K562 (cell line): ENCODE results near the gene GON4L. TPM values are rescaled to one million over a fixed set of nuclear protein-coding genes. Genes with fewer than 3 reads are reported as not detected.

ENCODE experiments used
- CXXC5 ChIP-seq: fragments of 250-450 bp; sonication (Bioruptor Pico); IDR thresholded peaks from 2 replicates; pipeline ENCODE4 v1.8.0; 2022; ENCODE audit warnings: inconsistent platforms, mild to moderate bottlenecking, moderate library complexity
- DPF2 ChIP-seq: fragments of 450-650 bp; IDR thresholded peaks from 2 replicates; pipeline ENCODE4 v1.6.1; 2016
- FOXA3 ChIP-seq, 2 experiments: fragments of 450-650 bp in 1 of 2; sonication (generic) in 1 of 2; formaldehyde crosslinking; IDR thresholded peaks in 1 of 2; conservative IDR thresholded peaks in 1 of 2; 2 replicates each; pipeline versions ENCODE4 v1.4.0 to v1.8.0; 2020 to 2022; ENCODE audit warnings: mild to moderate bottlenecking in 2 of 2, missing genetic modification reagents in 1 of 2
- GATAD2A ChIP-seq: fragments of 450-650 bp; IDR thresholded peaks from 2 replicates; pipeline ENCODE4 v1.6.1; 2017
- MAZ ChIP-seq, 2 experiments: fragments of 450-650 bp in 1 of 2; sonication (generic) in 1 of 2; formaldehyde crosslinking; IDR thresholded peaks in 1 of 2; conservative IDR thresholded peaks in 1 of 2; 2 replicates each; pipeline versions ENCODE4 v1.4.0 to v1.5.0; 2020; ENCODE audit warnings: mild to moderate bottlenecking in 1 of 2, missing genetic modification reagents in 1 of 2
- POLR2G ChIP-seq: fragments of 200-400 bp; formaldehyde crosslinking; IDR thresholded peaks from 2 replicates; pipeline ENCODE4 v1.6.1; 2017; ENCODE audit warnings: low read depth, mild to moderate bottlenecking, antibody characterized with exemption, low read length, moderate library complexity
- POLR2H ChIP-seq: IDR thresholded peaks from 2 replicates; pipeline ENCODE4 v1.6.1; 2016; ENCODE audit warnings: missing genetic modification characterization, low read depth, mild to moderate bottlenecking, control low read depth, missing compliant biosample characterization, moderate library complexity
- VEZF1 ChIP-seq: fragments of 200-800 bp; sonication (Bioruptor generic); IDR thresholded peaks from 2 replicates; pipeline ENCODE4 v1.6.1; 2017; ENCODE audit warnings: missing genetic modification characterization, missing compliant biosample characterization
- polyA plus RNA-seq, 8 experiments: library from polyadenylated mRNA; depleted of rRNA in 4 of 8; stranded (reverse) in 5 of 8; unstranded in 3 of 8; fragments of >200 nt; fragmentation: Nextera tagmentation in 2 of 8; fragmentation: Illumina TruSeq in 1 of 8; extraction: Ambion mirVana in 2 of 8; extraction: Trizol in 1 of 8; gene quantifications; 2 replicates each; pipeline versions ENCODE4 v1.2.1 to v1.2.3, GENCODE V29; 2011 to 2014; ENCODE audit warnings: inconsistent platforms in 1 of 8, missing spikeins in 1 of 8
- total RNA-seq, 7 experiments: library from RNA; depleted of rRNA in 6 of 7; stranded (reverse); fragments of >200 nt in 6 of 7; fragmentation: Illumina TruSeq in 2 of 7; extraction: Trizol in 2 of 7; gene quantifications; 2 replicates each; pipeline versions ENCODE4 v1.2.1 to v1.2.3, GENCODE V29; 2011 to 2021; ENCODE audit warnings: low replicate concordance in 1 of 7

GON4L gene
- total and polyA plus RNA-seq, 9 of the 15 experiments (the other 6 are each of a cell fraction or from before 2014, with no cell fraction given): 20.2 to 47.4 (median 33.6) TPM

GRCh38 chr1:155834927-155835399 is 22.1 kb downstream of the GON4L start (continued):
- TF ChIP-seq POLR2G (peak; percentile 41; the same call in 1 of the 2 replicates), FOXA3 (CRISPR knock-in tag; conservative IDR thresholded peaks at IDR 0.05 in 1 of 2, IDR thresholded peaks at IDR 0.05 in 1 of 2) (0 out of 4 replicates have a peak, but pooled peaks of 1 of the 2 experiments have one; percentile 12), CXXC5 (CRISPR knock-in tag) (0 out of 2 replicates have a peak, but pooled peaks have one; percentile 50), VEZF1 (CRISPR knock-in tag) (peak; percentile 7; the same call in 1 of the 2 replicates), DPF2 (peak; percentile 71; the same call in 1 of the 2 replicates), POLR2H (tag) (0 out of 2 replicates have a peak, but pooled peaks have one; percentile 26), MAZ (CRISPR knock-in tag; conservative IDR thresholded peaks at IDR 0.05 in 1 of 2, IDR thresholded peaks at IDR 0.05 in 1 of 2) (peak in 1 of 2 experiments; percentile 36; a peak in 1 of 4 replicates), GATAD2A (peak; percentile 73; the same call in 1 of the 2 replicates)
